Measurements from ENCODE around the gene TBC1D9B.

TBC1D9B gene

DNA sequence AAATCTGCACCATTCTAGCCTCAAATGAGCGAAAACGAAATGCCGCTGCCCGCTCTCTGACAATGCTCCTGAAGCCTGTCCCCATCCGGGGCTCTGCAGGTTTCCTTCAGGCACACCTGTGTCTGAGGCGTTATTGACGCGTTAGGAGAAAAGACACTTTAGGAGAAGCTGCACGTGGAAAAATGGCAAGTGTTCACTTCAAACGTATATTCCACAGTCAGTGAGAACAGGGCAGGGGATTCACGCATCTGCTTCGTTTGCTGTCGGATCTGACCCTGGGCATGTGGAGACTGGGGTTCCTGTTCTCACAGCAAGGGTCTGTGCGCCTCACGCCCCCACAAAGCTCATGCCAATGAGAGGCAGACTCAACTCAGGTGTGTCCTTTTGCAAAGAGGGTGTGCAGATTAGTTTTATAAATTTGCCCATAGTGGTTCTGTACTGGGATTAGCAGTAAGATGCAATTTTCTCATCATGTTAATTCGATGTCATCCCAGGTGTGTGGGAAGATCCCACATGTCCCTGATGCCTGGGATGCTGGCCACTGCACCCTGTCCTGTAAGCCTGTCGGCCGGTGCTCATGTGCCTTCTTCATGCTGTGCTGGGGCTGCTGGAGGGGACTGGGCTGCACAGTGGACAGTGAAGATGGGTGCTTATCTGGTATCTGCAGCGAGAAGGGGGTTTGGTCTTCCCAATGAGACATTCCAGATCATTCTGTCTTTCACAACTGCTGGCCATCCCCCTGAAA lies 11.2 kb upstream of the TBC1D9B start:
- ChIA-PET POLR2A (no interaction called here), CTCF (interaction anchor here (0.6 kb wide), 1 partner anchor 50 kb away, joined by 3 read pairs; no protein-coding TSS in a partner anchor)
- no peak for DNase-seq (ENCODE audit: extremely low spot score)
- TF ChIP-seq CTBP1 (IDR thresholded peaks at IDR 0.05; ENCODE audit: borderline replicate concordance) (no peak), LEF1 (IDR thresholded peaks at IDR 0.05; ENCODE audit: borderline replicate concordance) (no peak), ZNF384 (IDR thresholded peaks at IDR 0.05) (no peak), SP1 (IDR thresholded peaks at IDR 0.05) (no peak), SUZ12 (IDR thresholded peaks at IDR 0.05) (no peak), L3MBTL2 (conservative IDR thresholded peaks at IDR 0.05) (no peak), ARNT (IDR thresholded peaks at IDR 0.05) (no peak), FOXK2 (IDR thresholded peaks at IDR 0.05) (no peak), HDGF (IDR thresholded peaks at IDR 0.05; ENCODE audit: borderline replicate concordance) (no peak), FOXA1 (IDR thresholded peaks at IDR 0.05) (no peak), BHLHE40 (IDR thresholded peaks at IDR 0.05; ENCODE audit: borderline replicate concordance) (no peak), NFRKB (IDR thresholded peaks at IDR 0.05) (no peak), ELF4 (IDR thresholded peaks at IDR 0.05) (no peak), FOXM1 (IDR thresholded peaks at IDR 0.05; ENCODE audit: borderline replicate concordance) (no peak), TARDBP (IDR thresholded peaks at IDR 0.05) (no peak)
- TF ChIP-seq, protein P1, sequence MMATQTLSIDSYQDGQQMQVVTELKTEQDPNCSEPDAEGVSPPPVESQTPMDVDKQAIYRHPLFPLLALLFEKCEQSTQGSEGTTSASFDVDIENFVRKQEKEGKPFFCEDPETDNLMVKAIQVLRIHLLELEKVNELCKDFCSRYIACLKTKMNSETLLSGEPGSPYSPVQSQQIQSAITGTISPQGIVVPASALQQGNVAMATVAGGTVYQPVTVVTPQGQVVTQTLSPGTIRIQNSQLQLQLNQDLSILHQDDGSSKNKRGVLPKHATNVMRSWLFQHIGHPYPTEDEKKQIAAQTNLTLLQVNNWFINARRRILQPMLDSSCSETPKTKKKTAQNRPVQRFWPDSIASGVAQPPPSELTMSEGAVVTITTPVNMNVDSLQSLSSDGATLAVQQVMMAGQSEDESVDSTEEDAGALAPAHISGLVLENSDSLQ (IDR thresholded peaks at IDR 0.05), result no peak

DNA sequence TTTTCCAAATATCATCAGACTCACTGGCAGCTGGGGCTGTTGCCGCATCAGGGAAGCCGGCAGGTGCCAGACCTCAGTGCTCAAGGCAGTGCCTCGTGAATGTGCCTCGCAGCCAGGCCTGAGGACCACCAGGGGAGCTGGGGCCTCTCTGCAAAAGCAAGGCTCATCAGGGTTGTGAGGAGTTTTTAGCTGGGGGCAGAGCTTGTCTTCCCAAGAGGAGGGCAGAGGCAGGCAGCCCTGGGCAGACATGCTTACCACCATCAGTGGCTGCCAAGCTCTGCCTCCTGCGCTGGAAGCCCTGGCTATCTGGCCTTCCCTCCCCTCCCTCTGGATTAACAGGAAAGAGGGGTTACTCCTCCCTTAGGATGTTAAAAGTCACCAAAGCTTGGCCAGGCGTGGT lies 8.8 kb upstream of the TBC1D9B start:
- ChIA-PET CTCF (interaction anchor here (0.6 kb wide), 1 partner anchor 13 kb away, joined by 3 read pairs; no protein-coding TSS in a partner anchor), POLR2A (no interaction called here)
- no peak for DNase-seq (ENCODE audit: extremely low spot score)
- no peak for TF ChIP-seq L3MBTL2 (conservative IDR thresholded peaks at IDR 0.05)
- no peak for TF ChIP-seq CTBP1 (IDR thresholded peaks at IDR 0.05; ENCODE audit: borderline replicate concordance)
- no peak for TF ChIP-seq ARNT (IDR thresholded peaks at IDR 0.05)
- no peak for TF ChIP-seq LEF1 (IDR thresholded peaks at IDR 0.05; ENCODE audit: borderline replicate concordance)
- no peak for TF ChIP-seq HDGF (IDR thresholded peaks at IDR 0.05; ENCODE audit: borderline replicate concordance)
- no peak for TF ChIP-seq NFRKB (IDR thresholded peaks at IDR 0.05)
- TF ChIP-seq, protein P1 (IDR thresholded peaks at IDR 0.05), result no peak
- TF ChIP-seq FOXM1 (IDR thresholded peaks at IDR 0.05; ENCODE audit: borderline replicate concordance), result no peak
- TF ChIP-seq FOXA1 (IDR thresholded peaks at IDR 0.05), result no peak
- TF ChIP-seq ZNF384 (IDR thresholded peaks at IDR 0.05), result no peak
- TF ChIP-seq FOXK2 (IDR thresholded peaks at IDR 0.05), result no peak
- TF ChIP-seq SUZ12 (IDR thresholded peaks at IDR 0.05), result no peak
- TF ChIP-seq BHLHE40 (IDR thresholded peaks at IDR 0.05; ENCODE audit: borderline replicate concordance), result no peak
- TF ChIP-seq SP1 (IDR thresholded peaks at IDR 0.05), result no peak
- TF ChIP-seq TARDBP (IDR thresholded peaks at IDR 0.05), result no peak
- no peak for TF ChIP-seq ELF4 (IDR thresholded peaks at IDR 0.05)

DNA sequence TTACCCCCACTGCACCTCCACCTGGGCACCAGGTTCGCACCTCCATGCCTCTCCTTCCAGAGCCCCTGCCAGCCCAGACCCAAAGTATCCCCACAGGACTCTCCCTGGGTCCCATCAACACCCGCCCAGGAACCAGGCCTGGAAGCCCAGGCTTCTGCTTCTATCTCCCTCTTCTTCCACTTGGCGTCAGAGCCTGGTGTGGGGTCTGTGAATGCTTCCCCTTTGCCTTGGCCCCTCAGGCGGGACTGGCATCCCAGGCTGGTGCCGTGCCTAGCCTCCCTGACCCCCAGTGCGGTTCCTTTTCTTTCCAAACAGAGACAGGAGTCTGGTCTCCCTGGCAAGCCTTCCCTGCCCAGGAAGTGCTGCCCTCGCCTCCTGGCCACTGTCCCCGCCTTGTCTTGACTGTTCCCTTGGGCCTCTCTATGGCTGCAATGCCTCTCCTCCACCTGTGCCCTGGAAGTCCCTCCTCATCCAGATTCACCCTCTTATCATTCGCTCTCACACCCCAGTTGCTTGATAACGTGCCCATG lies 7.8 kb upstream of the TBC1D9B start:
- POLR2A ChIA-PET, result no interaction called here
- DNase-seq (ENCODE audit: extremely low spot score), result no peak
- CTCF ChIA-PET, result no interaction called here
- no peak for TF ChIP-seq ZNF384 (IDR thresholded peaks at IDR 0.05)
- TF ChIP-seq ELF4 (IDR thresholded peaks at IDR 0.05), result no peak
- no peak for TF ChIP-seq L3MBTL2 (conservative IDR thresholded peaks at IDR 0.05)
- no peak for TF ChIP-seq LEF1 (IDR thresholded peaks at IDR 0.05; ENCODE audit: borderline replicate concordance)
- TF ChIP-seq BHLHE40 (IDR thresholded peaks at IDR 0.05; ENCODE audit: borderline replicate concordance), result no peak
- TF ChIP-seq FOXK2 (IDR thresholded peaks at IDR 0.05), result no peak
- TF ChIP-seq, protein P1 (IDR thresholded peaks at IDR 0.05), result no peak
- TF ChIP-seq CTBP1 (IDR thresholded peaks at IDR 0.05; ENCODE audit: borderline replicate concordance), result no peak
- TF ChIP-seq SP1 (IDR thresholded peaks at IDR 0.05), result no peak
- no peak for TF ChIP-seq FOXM1 (IDR thresholded peaks at IDR 0.05; ENCODE audit: borderline replicate concordance)
- no peak for TF ChIP-seq ARNT (IDR thresholded peaks at IDR 0.05)
- no peak for TF ChIP-seq NFRKB (IDR thresholded peaks at IDR 0.05)
- no peak for TF ChIP-seq SUZ12 (IDR thresholded peaks at IDR 0.05)
- no peak for TF ChIP-seq FOXA1 (IDR thresholded peaks at IDR 0.05)
- no peak for TF ChIP-seq TARDBP (IDR thresholded peaks at IDR 0.05)

DNA sequence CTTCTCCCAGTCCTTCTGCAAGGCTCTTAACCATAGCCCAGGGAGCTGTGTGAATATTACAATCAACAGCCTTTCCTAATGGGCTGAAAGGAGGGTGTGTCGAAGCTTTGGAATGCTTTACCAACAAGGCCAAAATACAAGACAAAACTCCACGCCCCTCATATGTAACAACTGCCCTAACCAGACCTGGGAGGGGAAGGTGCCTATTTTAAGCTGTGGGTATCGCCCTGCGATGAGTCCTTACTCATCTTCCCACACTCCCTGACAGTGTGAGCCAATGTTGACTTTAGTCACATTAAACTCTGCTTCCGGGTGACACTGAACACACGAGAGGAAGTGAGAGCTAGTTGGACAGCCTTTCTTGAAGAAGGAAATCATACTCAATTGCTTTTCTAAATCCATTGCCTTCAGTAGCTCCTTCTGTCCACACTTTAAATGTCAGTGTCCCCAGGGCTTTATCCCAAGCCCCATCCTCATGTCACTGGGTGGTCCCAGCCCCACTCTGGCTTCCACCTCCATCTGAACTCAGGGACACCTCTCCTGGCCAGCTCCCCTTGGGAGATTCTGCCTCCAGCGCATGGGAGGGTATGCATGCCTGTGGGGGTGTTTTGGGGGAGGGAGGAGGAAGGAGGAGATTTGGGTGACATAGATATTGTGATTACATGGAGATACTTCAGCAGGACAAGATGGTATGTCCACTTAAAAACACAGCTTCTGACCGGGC lies 6.5 kb upstream of the TBC1D9B start:
- ChIA-PET POLR2A (no interaction called here), CTCF (interaction anchor here (1.4 kb wide), 1 partner anchor 61 kb away, joined by 3 read pairs; no protein-coding TSS in a partner anchor)
- TF ChIP-seq ZNF384 (IDR thresholded peaks at IDR 0.05) (no peak), HDGF (IDR thresholded peaks at IDR 0.05; ENCODE audit: borderline replicate concordance) (no peak), TARDBP (IDR thresholded peaks at IDR 0.05) (no peak), ARNT (IDR thresholded peaks at IDR 0.05) (no peak), FOXA1 (IDR thresholded peaks at IDR 0.05) (no peak), ELF4 (IDR thresholded peaks at IDR 0.05) (no peak), L3MBTL2 (conservative IDR thresholded peaks at IDR 0.05) (no peak)
- TF ChIP-seq, protein P1 (IDR thresholded peaks at IDR 0.05), result no peak
- no peak for DNase-seq (ENCODE audit: extremely low spot score)

All from HEK293T (cell line).